Stimulated activated memory B cell treated with anti-CD40 and anti-IgM and Interleukin-4, amounts not matched to agents 10 μg/mL and 1 μg/mL and 100 μg/mL, for 72 hours (primary cell): ENCODE measurements around the gene MFAP3.
A peak's percentile ranks its signal among the peaks of the same experiment; 100 is the strongest.
"Not testable (repeated sequence)": the region's sequence is repeated elsewhere in the genome, so short reads cannot be mapped to it uniquely, and the experiment has no call there.

Experiments used
- ATAC-seq: fragments of 150-1000 bp; cut with Tn5 transposase; 2 replicates; pipeline ENCODE4 v1.10.0; 2021
- H3K27ac Mint-ChIP-seq: one replicate; pipeline ENCODE4 v1.8.0; 2022; ENCODE audit warnings: mild to moderate bottlenecking, mixed read lengths
- H3K27me3 Mint-ChIP-seq: one replicate; pipeline ENCODE4 v1.8.0; 2022; ENCODE audit warnings: mixed read lengths
- H3K36me3 Mint-ChIP-seq: one replicate; pipeline ENCODE4 v1.8.0; 2022; ENCODE audit warnings: mixed read lengths
- H3K4me1 Mint-ChIP-seq: one replicate; pipeline ENCODE4 v1.8.0; 2022; ENCODE audit warnings: mixed read lengths
- H3K4me3 Mint-ChIP-seq: one replicate; pipeline ENCODE4 v1.8.0; 2022; ENCODE audit warnings: mild to moderate bottlenecking, moderate library complexity, mixed read lengths
- H3K9me3 Mint-ChIP-seq: one replicate; pipeline ENCODE4 v1.8.0; 2022; ENCODE audit warnings: mixed read lengths

MFAP3 gene

GRCh38 chr5:154038707-154039457 lies at the start of gene MFAP3, which contains the start of gene FAM114A2:
Gene MFAP3 (plus strand): TSS chr5:154038967. CDS start chr5:154049723, 10,756 bp downstream.
Gene FAM114A2 (minus strand): TSS chr5:154038910. CDS start chr5:154034953, 3,957 bp downstream.
- H3K36me3 Mint-ChIP-seq: peaks cover 8% of the 10 kb centered on the region
- ATAC-seq: peak; percentile 100
- H3K27me3 Mint-ChIP-seq: no peaks in the 10 kb centered on the region

DNA sequence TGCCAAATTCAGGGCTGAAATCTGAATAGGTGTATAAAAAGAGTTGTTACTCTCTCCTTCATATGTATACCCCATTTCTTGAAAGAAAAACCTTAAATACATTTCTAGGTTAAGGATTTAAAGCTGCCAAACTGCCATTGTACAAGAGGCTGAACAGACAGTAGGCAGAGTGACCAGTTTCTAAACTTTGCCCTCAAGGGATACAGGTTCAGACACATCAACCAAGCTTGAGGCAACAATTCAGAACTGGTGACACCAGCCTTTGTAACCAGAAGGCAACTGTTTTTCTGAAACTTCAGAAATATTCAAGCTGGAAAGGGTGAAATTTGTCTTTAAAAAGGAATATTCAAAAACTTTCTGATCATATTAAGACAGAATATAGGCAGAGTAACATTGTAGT lies 47.6 kb upstream of the MFAP3 start:
- no peak for ATAC-seq
- no peaks in the 10 kb centered on the region for H3K4me1 Mint-ChIP-seq
- no peak overlapping the region for H3K4me3 Mint-ChIP-seq
- H3K9me3 Mint-ChIP-seq: no peaks in the 10 kb centered on the region
- peaks cover 35% of the 10 kb centered on the region for H3K36me3 Mint-ChIP-seq
- H3K27ac Mint-ChIP-seq: no peak overlapping the region
- H3K27me3 Mint-ChIP-seq: no peaks in the 10 kb centered on the region

More at GRCh38 chr5:154038707-154039457, at the start of gene MFAP3, which contains the start of gene FAM114A2:
- no peaks in the 10 kb centered on the region for H3K9me3 Mint-ChIP-seq
- H3K4me1 Mint-ChIP-seq: peaks cover 30% of the 10 kb centered on the region
- peak within 1 kb of the TSS; percentile 88 for H3K4me3 Mint-ChIP-seq
- peak within 1 kb of the TSS; percentile 86 for H3K27ac Mint-ChIP-seq

DNA sequence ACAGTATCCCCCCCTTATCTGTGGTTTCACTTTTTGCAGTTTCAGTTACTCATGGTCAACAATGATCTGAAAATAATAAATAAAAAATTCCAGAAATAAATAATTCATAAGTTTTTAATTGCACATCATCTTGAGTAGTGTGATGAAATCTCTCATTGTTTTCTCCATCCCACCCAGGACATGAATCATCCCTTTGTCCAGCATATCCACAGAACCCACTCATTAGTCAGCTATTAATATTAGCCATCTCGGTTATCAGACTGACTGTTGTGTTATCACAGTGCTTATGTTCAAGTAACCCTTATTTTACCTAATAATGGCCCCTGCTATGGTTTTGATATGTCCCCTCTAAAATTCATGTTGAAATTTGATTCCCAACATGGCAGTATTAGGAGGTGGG lies 40.8 kb upstream of the MFAP3 start:
- no peaks in the 10 kb centered on the region for H3K4me1 Mint-ChIP-seq
- H3K27ac Mint-ChIP-seq: no peak overlapping the region
- H3K27me3 Mint-ChIP-seq: no peaks in the 10 kb centered on the region
- H3K9me3 Mint-ChIP-seq: peaks cover 4% of the 10 kb centered on the region
- no peak overlapping the region for H3K4me3 Mint-ChIP-seq
- peaks cover 71% of the 10 kb centered on the region for H3K36me3 Mint-ChIP-seq
- no peak for ATAC-seq

DNA sequence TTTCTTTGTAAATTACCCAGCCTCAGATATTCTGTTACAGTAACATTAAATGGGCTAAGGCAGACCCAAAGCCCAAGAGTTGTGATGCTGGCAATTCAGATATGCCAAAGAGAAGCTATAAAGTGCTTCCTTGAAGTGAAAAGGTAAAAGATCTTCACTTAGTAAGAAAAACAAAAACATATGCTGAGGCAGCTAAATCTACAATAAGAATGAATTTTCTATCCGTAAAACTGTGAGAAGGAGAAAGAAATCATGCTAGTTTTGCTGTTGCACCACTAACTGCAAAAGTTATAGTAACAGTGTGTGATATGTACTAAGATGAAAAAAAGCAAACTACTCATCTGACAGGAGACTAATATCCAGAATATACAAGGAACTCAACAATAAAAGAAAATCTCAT lies 40.0 kb upstream of the MFAP3 start:
- peaks cover 4% of the 10 kb centered on the region for H3K9me3 Mint-ChIP-seq
- no peak overlapping the region for H3K27ac Mint-ChIP-seq

DNA sequence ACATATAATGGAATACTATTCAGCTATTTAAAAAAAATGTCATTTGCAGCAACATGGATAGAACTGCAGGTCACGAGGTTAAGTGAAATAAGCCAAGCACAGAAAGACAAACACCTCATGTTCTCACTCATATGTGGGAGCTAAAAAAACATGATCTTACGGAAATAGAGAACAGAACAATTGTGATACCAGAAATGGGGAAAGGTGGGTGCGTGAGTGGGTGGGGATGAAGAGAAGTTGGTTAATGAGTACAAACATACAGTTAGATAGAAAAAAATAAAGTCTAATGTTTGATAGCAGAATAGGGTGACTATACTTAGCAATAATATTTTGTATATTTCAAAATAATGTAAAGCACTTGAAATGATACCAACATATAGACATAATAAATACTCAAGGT lies 38.8 kb upstream of the MFAP3 start:
- Mint-ChIP-seq H3K4me1 (no peaks in the 10 kb centered on the region), H3K36me3 (peaks cover 72% of the 10 kb centered on the region), H3K4me3 (no peak overlapping the region), H3K27ac (no peak overlapping the region), H3K9me3 (peaks cover 4% of the 10 kb centered on the region), H3K27me3 (no peaks in the 10 kb centered on the region)
- no peak for ATAC-seq

More for the DNA sequence above, 40.0 kb upstream of the MFAP3 start:
- Mint-ChIP-seq H3K4me3 (no peak overlapping the region), H3K27me3 (no peaks in the 10 kb centered on the region), H3K4me1 (no peaks in the 10 kb centered on the region), H3K36me3 (peaks cover 71% of the 10 kb centered on the region)
- ATAC-seq: no peak

DNA sequence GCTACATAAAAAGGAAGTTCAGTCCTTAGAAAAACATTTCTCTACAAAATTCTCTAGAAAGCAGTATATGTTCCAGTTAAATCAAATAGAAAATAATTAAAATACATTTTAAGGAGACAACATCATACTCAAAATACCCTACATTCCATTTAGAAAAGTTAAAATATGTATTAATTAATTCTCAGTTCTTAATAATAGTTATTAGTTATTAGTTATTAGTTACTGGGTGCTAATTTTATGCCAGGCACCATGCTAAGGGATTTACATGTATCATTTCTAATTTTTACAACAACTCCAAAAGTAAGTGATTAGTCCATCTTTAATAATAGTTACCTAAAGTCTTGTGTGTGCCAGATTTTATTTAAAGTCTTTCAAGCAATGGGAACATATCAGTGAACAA lies 38.1 kb upstream of the MFAP3 start:
- peaks cover 4% of the 10 kb centered on the region for H3K9me3 Mint-ChIP-seq
- ATAC-seq: no peak
- H3K27me3 Mint-ChIP-seq: no peaks in the 10 kb centered on the region
- H3K36me3 Mint-ChIP-seq: peaks cover 69% of the 10 kb centered on the region
- no peaks in the 10 kb centered on the region for H3K4me1 Mint-ChIP-seq
- no peak overlapping the region for H3K4me3 Mint-ChIP-seq
- H3K27ac Mint-ChIP-seq: no peak overlapping the region

GRCh38 chr5:154002093-154002492 lies 36.7 kb upstream of the MFAP3 start:
- peaks cover 66% of the 10 kb centered on the region for H3K36me3 Mint-ChIP-seq
- no peaks in the 10 kb centered on the region for H3K27me3 Mint-ChIP-seq
- no peak overlapping the region for H3K27ac Mint-ChIP-seq

GRCh38 chr5:154002511-154003020 lies 36.2 kb upstream of the MFAP3 start:
- H3K9me3 Mint-ChIP-seq: peaks cover 4% of the 10 kb centered on the region
- no peak overlapping the region for H3K27ac Mint-ChIP-seq
- peaks cover 62% of the 10 kb centered on the region for H3K36me3 Mint-ChIP-seq
- no peaks in the 10 kb centered on the region for H3K4me1 Mint-ChIP-seq
- H3K27me3 Mint-ChIP-seq: no peaks in the 10 kb centered on the region
- no peak for ATAC-seq
- no peak overlapping the region for H3K4me3 Mint-ChIP-seq

More at GRCh38 chr5:154002093-154002492, 36.7 kb upstream of the MFAP3 start:
- no peaks in the 10 kb centered on the region for H3K4me1 Mint-ChIP-seq
- peaks cover 4% of the 10 kb centered on the region for H3K9me3 Mint-ChIP-seq
- no peak for ATAC-seq
- H3K4me3 Mint-ChIP-seq: no peak overlapping the region

DNA sequence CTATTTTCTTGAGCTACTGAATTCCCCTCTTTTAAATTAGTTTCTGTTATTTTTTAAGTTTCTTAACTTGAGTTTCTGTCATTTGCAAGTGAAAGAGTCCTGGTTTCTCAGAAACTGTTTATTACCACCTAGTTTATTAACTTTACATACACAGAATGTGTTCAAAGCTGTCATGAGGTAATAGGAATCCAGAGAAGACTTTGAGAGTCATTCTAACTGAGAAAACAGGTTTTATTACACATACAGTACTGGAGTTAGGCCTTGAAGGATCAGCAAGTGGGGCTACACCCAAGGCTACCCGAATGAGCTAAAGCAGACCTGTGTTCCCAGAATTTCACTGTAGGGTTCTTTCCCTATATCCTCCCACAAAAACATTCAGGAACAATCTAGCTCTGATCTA lies 33.1 kb upstream of the MFAP3 start:
- Mint-ChIP-seq H3K9me3 (no peaks in the 10 kb centered on the region), H3K27ac (no peak overlapping the region), H3K27me3 (no peaks in the 10 kb centered on the region), H3K36me3 (peaks cover 58% of the 10 kb centered on the region), H3K4me3 (no peak overlapping the region), H3K4me1 (no peaks in the 10 kb centered on the region)
- no peak for ATAC-seq

DNA sequence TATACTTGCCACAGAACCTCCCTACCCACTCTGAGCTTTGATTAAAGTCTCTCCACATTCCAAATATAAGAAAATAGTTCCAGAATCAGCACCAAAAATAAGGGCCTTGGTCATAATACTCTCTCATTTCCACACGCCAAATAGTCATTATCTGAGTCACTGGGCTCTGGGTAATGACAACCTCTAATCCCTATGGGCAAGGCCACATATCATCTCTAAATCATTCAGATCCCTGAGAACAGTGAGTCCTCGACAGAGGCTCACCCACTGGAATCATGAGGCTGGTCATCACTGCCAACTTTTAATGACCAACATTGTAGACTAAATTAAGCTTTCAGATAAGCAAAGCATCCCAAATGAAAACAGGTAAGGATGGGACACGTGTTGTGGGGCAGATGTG lies 28.1 kb upstream of the MFAP3 start:
- Mint-ChIP-seq H3K27me3 (no peaks in the 10 kb centered on the region), H3K4me1 (no peaks in the 10 kb centered on the region), H3K4me3 (no peak overlapping the region), H3K36me3 (peaks cover 77% of the 10 kb centered on the region), H3K27ac (no peak overlapping the region), H3K9me3 (no peaks in the 10 kb centered on the region)
- no peak for ATAC-seq

- H3K9me3 Mint-ChIP-seq: no peaks in the 10 kb centered on the region
- no peaks in the 10 kb centered on the region for H3K27me3 Mint-ChIP-seq
- H3K4me1 Mint-ChIP-seq: peaks cover 18% of the 10 kb centered on the region
- H3K27ac Mint-ChIP-seq: no peak overlapping the region
- no peak for ATAC-seq
- H3K4me3 Mint-ChIP-seq: no peak overlapping the region
- H3K36me3 Mint-ChIP-seq: peaks cover 94% of the 10 kb centered on the region
Measured at GRCh38 chr5:154015071-154015693, 23.6 kb upstream of the MFAP3 start.

- H3K27ac Mint-ChIP-seq, H3K4me3 Mint-ChIP-seq, H3K27me3 Mint-ChIP-seq, H3K9me3 Mint-ChIP-seq, ATAC-seq: not testable (repeated sequence)
- Mint-ChIP-seq H3K4me1 (peaks cover 18% of the 10 kb centered on the region), H3K36me3 (peaks cover 93% of the 10 kb centered on the region)
Measured at GRCh38 chr5:154018919-154019318, 19.8 kb upstream of the MFAP3 start.

GRCh38 chr5:154025951-154026350 lies 12.8 kb upstream of the MFAP3 start:
- Mint-ChIP-seq H3K36me3 (peaks cover 67% of the 10 kb centered on the region), H3K4me3 (no peak overlapping the region), H3K9me3 (no peaks in the 10 kb centered on the region), H3K27ac (no peak overlapping the region), H3K27me3 (no peaks in the 10 kb centered on the region), H3K4me1 (no peaks in the 10 kb centered on the region)
- no peak for ATAC-seq

DNA sequence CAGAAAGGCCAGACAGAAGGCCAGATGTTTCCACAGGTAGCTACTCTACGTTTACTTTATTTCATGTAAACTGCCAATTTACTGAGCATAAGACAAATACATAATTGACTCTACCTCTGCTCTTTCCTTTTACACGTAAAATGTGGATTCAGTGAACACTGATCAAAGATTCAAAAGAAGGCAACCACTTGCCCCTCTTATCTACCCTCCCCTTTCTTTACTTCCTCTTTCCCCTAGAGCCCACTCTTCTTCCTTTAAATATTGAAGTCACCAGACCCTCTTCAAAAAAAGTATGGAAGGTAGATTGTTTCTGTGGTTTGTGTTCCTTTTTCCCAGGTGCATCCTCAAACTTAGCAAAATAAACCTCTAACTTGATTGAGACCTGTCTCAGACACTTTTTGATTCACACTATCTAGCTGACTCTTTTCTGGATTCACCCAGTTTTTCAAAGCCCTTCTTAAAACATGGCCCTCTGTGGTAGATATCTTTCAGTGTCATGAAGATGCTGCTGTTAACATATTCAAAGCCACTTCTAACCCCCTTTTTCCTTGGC lies 6.8 kb upstream of the MFAP3 start:
- ATAC-seq: no peak
- Mint-ChIP-seq H3K9me3 (no peaks in the 10 kb centered on the region), H3K27me3 (no peaks in the 10 kb centered on the region), H3K4me3 (no peak overlapping the region), H3K36me3 (peaks cover 56% of the 10 kb centered on the region), H3K27ac (no peak overlapping the region), H3K4me1 (peaks cover 12% of the 10 kb centered on the region)

- no peaks in the 10 kb centered on the region for H3K9me3 Mint-ChIP-seq
- H3K27me3 Mint-ChIP-seq: no peaks in the 10 kb centered on the region
- no peak overlapping the region for H3K27ac Mint-ChIP-seq
- peaks cover 22% of the 10 kb centered on the region for H3K4me1 Mint-ChIP-seq
- no peak overlapping the region for H3K4me3 Mint-ChIP-seq
- ATAC-seq: no peak
- H3K36me3 Mint-ChIP-seq: peaks cover 32% of the 10 kb centered on the region
Measured at GRCh38 chr5:154034944-154035343, 3.8 kb upstream of the MFAP3 start.
